Bronchial epithelial cell (primary cell): Measurements from ENCODE around the gene SMURF2. TPM values are rescaled to one million over a fixed set of nuclear protein-coding genes. Genes with fewer than 3 reads are reported as not detected.

Experiments
- DNase-seq: peaks from one replicate; pipeline ENCODE4 v3.0.0-alpha.2; 2010; ENCODE audit warnings: low read depth
- FAIRE-seq: peaks from 2 replicates; lab custom pipeline; 2011; peaks lifted over from hg19 to GRCh38; lab: Jason Lieb, UNC
- H3K27me3 ChIP-seq: 2 replicates; pipeline ENCODE4 v1.5.1; 2011; ENCODE audit warnings: low read length; ENCODE audit not compliant: control insufficient read depth, insufficient read depth
- H3K36me3 ChIP-seq: 2 replicates; pipeline ENCODE4 v1.5.1; 2011; ENCODE audit warnings: low read length; ENCODE audit not compliant: control insufficient read depth, insufficient read depth
- H3K4me3 ChIP-seq: 2 replicates; pipeline ENCODE4 v1.5.1; 2011; ENCODE audit warnings: mild to moderate bottlenecking, low read depth, low read length, control low read depth
- total RNA-seq: library from RNA; depleted of rRNA; stranded (reverse); fragments of >200 nt; gene quantifications from 2 replicates; pipeline ENCODE4 v1.2.1, GENCODE V29; 2014
- TF ChIP-seq, protein P1 (sequence below): IDR thresholded peaks from 2 replicates; pipeline ENCODE4 v1.5.1; 2011; ENCODE audit warnings: mild to moderate bottlenecking, moderate library complexity, low read length, control low read depth, inconsistent platforms; ENCODE audit not compliant: insufficient read depth, severe bottlenecking

Gene SMURF2
- total RNA-seq, 1 donor from 2014 or later, result 52.4 TPM

DNA sequence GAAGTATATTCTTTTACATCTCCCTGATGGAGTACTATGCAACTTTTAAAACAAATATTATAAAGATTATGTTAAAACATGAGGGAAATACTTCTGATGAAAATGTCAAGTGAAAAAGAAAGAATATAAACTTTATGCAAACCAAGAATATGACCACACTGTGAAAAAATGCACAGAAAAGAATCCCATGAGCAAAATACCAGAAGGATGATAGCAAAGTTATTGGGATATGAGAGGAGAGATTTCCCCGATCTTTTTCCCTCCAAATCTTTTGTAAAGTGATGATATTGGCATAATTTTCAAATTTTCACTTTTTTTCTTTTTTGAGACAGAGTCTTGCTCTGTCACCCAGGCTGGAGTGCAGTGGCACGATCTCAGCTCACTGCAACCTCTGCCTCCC, 36.6 kb upstream of the SMURF2 start:
- H3K4me3 ChIP-seq, result no peak overlapping the region
- no peak for DNase-seq
- no peaks in the 10 kb centered on the region for H3K36me3 ChIP-seq
- TF ChIP-seq, protein P1, sequence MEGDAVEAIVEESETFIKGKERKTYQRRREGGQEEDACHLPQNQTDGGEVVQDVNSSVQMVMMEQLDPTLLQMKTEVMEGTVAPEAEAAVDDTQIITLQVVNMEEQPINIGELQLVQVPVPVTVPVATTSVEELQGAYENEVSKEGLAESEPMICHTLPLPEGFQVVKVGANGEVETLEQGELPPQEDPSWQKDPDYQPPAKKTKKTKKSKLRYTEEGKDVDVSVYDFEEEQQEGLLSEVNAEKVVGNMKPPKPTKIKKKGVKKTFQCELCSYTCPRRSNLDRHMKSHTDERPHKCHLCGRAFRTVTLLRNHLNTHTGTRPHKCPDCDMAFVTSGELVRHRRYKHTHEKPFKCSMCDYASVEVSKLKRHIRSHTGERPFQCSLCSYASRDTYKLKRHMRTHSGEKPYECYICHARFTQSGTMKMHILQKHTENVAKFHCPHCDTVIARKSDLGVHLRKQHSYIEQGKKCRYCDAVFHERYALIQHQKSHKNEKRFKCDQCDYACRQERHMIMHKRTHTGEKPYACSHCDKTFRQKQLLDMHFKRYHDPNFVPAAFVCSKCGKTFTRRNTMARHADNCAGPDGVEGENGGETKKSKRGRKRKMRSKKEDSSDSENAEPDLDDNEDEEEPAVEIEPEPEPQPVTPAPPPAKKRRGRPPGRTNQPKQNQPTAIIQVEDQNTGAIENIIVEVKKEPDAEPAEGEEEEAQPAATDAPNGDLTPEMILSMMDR, result no peak
- H3K27me3 ChIP-seq, result no peaks in the 10 kb centered on the region
- no peak for FAIRE-seq

DNA sequence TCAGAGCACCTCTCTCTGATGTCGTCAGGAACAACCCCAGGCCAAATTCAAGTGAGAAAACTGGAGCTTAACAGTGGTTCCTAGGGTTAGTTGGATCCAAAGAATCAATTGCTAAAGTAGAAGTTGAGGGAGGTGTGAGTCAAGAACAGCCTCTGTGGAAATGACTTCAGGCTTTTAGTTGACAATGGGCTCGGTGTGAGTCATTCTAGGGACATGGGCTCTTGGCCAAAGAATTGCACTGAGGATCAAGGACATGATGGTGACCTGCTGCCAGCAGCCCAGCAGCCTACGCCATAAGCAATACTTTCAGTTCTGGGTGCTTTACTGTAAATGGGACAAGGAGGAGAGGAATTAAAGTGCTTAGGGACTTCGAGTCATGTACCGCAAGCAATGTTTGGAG, 32.1 kb upstream of the SMURF2 start:
- no peak for FAIRE-seq
- Histone ChIP-seq H3K27me3 (no peaks in the 10 kb centered on the region), H3K4me3 (no peak overlapping the region), H3K36me3 (no peaks in the 10 kb centered on the region)
- TF ChIP-seq, protein P1, result no peak
- DNase-seq, result peak; percentile 71

DNA sequence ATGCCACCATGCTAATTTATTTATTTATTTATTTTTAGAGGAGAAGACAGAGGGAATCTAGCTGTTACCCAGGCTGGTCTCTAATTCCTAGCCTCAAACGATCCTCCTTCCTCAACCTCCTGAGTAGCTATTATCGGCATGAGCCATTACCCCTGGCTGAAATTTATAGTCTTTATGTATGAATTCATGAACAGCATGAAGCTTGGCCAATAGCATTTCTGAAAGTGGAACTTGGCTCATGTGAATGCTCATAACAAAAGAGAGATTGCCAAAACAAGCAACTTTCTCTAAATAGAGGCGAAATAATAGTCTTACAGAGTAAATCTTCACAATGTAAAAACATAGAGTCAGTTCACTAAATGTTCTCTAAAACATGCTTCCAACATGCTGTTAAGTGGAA, 30.1 kb upstream of the SMURF2 start:
- TF ChIP-seq, protein P1, result no peak
- no peak for FAIRE-seq
- no peaks in the 10 kb centered on the region for H3K27me3 ChIP-seq
- H3K4me3 ChIP-seq, result no peak overlapping the region
- H3K36me3 ChIP-seq, result no peaks in the 10 kb centered on the region
- DNase-seq, result no peak

DNA sequence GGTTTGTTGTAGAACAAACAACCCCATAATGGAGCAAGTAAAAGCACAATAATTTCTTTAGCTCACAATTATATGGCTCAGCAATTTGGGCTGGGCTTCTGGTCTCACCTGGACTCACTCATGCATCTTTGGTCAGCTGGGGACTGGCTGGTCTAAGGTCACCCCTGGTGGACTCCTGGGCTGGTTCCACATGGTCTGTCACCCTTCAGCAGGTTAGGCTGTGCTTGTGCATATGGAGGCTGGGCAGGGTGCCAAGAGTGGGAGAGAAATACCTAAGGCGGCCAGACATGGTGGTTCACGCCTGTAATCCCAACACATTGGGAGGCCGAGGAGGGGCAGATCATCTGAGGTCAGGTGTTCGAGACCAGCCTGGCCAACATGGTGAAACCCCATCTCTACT, 27.0 kb upstream of the SMURF2 start:
- DNase-seq (no peak), FAIRE-seq (no peak)
- H3K4me3 ChIP-seq, result no peak overlapping the region
- H3K36me3 ChIP-seq, result no peaks in the 10 kb centered on the region
- TF ChIP-seq, protein P1, result no peak
- H3K27me3 ChIP-seq, result no peaks in the 10 kb centered on the region

DNA sequence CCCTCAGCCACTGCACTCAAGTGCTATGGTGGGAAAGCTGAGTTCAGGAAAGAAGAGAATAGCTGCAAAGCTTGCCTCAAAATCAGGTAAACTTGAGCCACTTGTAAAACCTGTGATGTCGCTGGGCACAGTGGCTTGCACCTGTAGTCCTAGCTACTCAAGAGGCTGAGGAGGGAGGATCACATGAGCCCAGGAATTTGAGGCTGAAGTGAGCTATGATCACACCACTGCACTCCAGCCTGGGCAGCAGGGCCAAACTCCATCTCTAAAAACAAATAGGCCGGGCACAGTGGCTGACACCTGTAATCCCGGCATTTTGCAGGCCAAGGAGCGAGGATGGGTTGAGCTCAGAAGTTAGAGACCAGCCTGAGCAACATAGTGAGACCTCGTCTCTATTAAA, 26.4 kb upstream of the SMURF2 start:
- Histone ChIP-seq H3K36me3 (no peaks in the 10 kb centered on the region), H3K4me3 (no peak overlapping the region), H3K27me3 (no peaks in the 10 kb centered on the region)
- no peak for FAIRE-seq
- DNase-seq, result no peak
- TF ChIP-seq, protein P1, result no peak

DNA sequence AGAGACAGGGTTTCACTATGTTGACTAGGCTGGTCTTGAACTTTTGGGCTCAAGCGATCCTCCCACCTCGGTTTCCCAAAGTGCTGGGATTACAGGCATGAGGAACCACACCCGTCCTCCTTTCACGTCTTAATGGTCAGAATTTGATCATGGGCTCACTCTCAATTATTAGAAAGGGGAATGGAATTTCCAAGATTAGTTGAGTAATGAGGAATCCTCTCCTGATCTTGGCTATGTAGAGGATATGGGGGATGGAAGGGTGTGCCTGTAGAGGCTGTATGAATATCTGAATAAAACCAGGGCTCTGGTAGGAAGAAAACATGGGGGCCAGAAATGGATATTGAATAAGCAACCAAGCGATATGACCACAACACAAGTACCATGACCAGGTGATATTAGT, 25.9 kb upstream of the SMURF2 start:
- no peaks in the 10 kb centered on the region for H3K27me3 ChIP-seq

More for the DNA sequence above, 25.9 kb upstream of the SMURF2 start:
- FAIRE-seq (no peak), DNase-seq (peak; percentile 74)
- TF ChIP-seq, protein P1, result no peak
- Histone ChIP-seq H3K36me3 (no peaks in the 10 kb centered on the region), H3K4me3 (no peak overlapping the region)
